Measurements from ENCODE around the gene MTRF1L. TPM values are rescaled to one million over a fixed set of nuclear protein-coding genes. Genes with fewer than 3 reads are reported as not detected.

MTRF1L gene
- total RNA-seq, 2 donors from 2014 or later: 17.9 to 22.6 TPM

DNA sequence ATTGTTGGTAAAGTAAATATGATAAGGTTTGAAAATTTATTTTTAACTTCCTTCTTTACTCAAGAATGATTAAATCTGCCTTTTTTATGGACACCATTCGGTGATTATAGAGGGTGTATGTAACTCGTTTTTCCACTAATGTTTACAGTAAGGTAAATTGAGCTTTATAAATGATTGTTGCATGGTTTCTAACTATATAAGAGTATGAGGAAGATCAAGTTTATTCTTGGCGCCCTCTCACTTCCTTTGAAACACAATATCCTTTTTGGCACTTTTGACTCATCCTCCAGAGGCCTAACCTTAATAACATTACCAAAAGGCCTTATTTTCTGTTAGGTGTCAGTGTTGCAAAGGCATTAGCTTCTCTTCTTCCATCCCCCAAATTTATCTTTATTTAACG, 41.8 kb upstream of the MTRF1L start:
- TF ChIP-seq, protein P1, sequence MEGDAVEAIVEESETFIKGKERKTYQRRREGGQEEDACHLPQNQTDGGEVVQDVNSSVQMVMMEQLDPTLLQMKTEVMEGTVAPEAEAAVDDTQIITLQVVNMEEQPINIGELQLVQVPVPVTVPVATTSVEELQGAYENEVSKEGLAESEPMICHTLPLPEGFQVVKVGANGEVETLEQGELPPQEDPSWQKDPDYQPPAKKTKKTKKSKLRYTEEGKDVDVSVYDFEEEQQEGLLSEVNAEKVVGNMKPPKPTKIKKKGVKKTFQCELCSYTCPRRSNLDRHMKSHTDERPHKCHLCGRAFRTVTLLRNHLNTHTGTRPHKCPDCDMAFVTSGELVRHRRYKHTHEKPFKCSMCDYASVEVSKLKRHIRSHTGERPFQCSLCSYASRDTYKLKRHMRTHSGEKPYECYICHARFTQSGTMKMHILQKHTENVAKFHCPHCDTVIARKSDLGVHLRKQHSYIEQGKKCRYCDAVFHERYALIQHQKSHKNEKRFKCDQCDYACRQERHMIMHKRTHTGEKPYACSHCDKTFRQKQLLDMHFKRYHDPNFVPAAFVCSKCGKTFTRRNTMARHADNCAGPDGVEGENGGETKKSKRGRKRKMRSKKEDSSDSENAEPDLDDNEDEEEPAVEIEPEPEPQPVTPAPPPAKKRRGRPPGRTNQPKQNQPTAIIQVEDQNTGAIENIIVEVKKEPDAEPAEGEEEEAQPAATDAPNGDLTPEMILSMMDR (IDR thresholded peaks at IDR 0.05): no peak
- H3K27ac ChIP-seq: no peak overlapping the region
- H3K36me3 ChIP-seq: no peaks in the 10 kb centered on the region
- H3K4me3 ChIP-seq: no peak overlapping the region
- DNase-seq (ENCODE audit: low spot score) (no peak), ATAC-seq (ENCODE audit: insufficient number of reproducible peaks, low FRiP score, low read depth) (no peak)
- peaks cover 0 to 15% of the 10 kb centered on the region in 2 donors for H3K4me1 ChIP-seq (ENCODE audit: control insufficient read depth in 1 of 2, low read depth in 2 of 2)
- H3K27me3 ChIP-seq (replicated peaks; ENCODE audit: insufficient read depth): no peaks in the 10 kb centered on the region
- H3K9me3 ChIP-seq: no peaks in the 10 kb centered on the region

DNA sequence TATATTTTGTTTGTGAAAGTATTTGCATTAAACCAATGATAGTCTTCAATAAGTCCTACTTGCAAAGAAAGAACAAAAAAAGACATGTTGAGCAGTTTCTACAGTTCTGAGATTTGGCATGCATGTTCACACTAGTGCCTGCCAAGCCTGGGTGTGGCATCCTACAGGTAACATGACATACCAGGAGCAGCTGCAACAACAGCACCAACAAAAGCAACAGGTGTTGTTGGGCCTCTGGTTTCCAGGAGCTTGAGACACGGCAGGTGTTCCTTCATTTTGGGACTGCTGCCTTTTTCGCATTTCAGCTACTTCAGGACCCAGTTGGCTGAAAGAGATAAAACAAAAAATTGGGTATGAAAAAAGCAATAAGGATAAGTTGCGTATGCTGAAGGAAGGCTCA, 41.2 kb upstream of the MTRF1L start:
- H3K27me3 ChIP-seq (replicated peaks; ENCODE audit: insufficient read depth): no peaks in the 10 kb centered on the region
- ATAC-seq (ENCODE audit: insufficient number of reproducible peaks, low FRiP score, low read depth) (no peak), DNase-seq (ENCODE audit: low spot score) (no peak)
- H3K36me3 ChIP-seq: no peaks in the 10 kb centered on the region
- no peak overlapping the region for H3K4me3 ChIP-seq
- peaks cover 0 to 21% of the 10 kb centered on the region in 2 donors for H3K4me1 ChIP-seq (ENCODE audit: control insufficient read depth in 1 of 2, low read depth in 2 of 2)
- H3K27ac ChIP-seq: no peak overlapping the region
- H3K9me3 ChIP-seq: no peaks in the 10 kb centered on the region
- TF ChIP-seq, protein P1 (IDR thresholded peaks at IDR 0.05): no peak

DNA sequence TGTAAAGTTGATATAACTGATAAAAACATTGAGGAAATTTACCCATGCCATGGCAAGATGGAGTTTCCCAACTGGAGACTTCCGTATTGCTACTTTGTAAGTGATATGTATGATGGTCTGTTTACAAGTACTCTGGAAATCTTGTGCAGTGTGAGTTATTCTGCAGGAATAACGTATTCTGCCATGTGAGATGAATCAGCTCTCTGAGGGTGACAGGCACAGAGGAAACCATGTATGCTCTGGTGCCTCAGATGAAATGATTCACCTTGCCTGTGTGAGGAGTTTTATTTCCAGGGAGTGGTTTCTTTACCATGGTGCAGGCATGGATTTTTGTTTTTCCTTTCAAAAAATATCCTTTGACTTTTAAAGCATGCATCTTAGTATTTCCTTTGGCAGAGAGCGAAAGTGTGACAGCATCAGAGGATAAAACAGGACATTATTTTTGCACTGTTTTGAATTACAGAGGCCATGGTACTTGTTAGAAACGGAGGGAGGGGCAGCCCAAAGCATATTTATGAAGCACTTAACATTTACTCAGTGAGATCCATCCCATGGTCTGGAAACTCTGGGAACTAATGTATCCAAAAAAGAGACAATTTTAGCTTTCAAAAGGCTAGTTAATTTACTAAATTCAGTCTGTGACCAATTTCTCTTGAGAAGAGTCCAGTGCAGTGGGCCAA, 36.0 kb upstream of the MTRF1L start:
- ATAC-seq (ENCODE audit: insufficient number of reproducible peaks, low FRiP score, low read depth) (peak; percentile 29), DNase-seq (ENCODE audit: low spot score) (no peak)
- Histone ChIP-seq H3K36me3 (no peaks in the 10 kb centered on the region), H3K27me3 (replicated peaks; ENCODE audit: insufficient read depth) (no peaks in the 10 kb centered on the region), H3K4me1 (ENCODE audit: control insufficient read depth in 1 of 2, low read depth in 2 of 2) (peaks cover 0 to 31% of the 10 kb centered on the region in 2 donors), H3K27ac (peak overlapping the region; percentile 69 to 73), H3K4me3 (peak overlapping the region; percentile 22), H3K9me3 (no peaks in the 10 kb centered on the region)
- TF ChIP-seq, protein P1 (IDR thresholded peaks at IDR 0.05): no peak

DNA sequence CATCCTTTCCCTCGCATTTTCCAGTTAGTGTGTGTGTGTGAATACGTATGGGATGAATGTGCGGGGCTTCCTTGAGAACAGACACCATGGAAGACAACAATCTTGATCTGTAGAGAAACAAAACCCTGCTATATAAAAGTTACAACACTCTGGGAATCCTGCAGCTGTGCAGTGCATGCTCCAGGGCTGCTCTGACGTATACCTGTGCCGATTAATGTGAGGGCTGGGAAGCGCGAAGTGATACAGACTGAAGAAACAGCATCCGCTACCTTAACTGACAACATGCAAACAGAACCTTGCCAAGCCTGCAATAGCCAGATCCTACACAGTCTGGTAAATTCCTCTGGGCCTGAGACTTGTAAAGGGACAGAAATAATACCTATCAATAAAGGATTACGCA, 31.6 kb upstream of the MTRF1L start:
- no peaks in the 10 kb centered on the region for H3K36me3 ChIP-seq
- DNase-seq (ENCODE audit: low spot score): no peak
- ATAC-seq (ENCODE audit: insufficient number of reproducible peaks, low FRiP score, low read depth): no peak

DNA sequence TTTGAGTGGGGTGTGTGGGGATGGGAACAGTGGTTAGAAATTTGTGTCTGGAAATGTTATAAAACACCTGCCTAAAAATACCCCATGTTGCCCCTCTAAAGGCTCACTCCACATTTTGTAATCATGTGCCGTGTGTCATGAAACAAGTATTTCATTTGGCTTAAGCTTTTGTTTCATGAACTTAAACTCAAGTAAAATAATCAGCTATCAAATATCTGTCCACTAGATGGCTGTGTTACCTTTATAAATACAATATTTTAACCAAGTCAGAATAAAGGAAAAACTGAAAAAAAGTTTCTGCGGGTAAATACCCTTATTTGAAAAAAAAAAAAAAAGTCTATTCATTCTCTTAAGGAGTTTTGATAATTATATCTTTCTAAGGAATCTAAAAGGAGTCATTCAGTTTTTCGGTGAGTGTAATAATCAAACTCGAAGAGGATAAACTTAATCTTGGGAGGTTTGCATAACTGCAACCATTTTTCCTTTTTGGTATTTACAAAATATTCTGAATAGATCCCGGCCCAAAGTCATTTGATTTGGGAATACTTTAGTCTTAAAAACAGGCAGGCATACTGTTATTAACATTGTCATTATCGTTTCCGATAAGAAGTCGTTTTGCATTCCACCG, 29.9 kb upstream of the MTRF1L start:
- no peaks in the 10 kb centered on the region for H3K36me3 ChIP-seq
- peak overlapping the region; percentile 52 for H3K4me3 ChIP-seq
- peak overlapping the region in 1 of 2 donors; percentile 33 for H3K27ac ChIP-seq
- peak; percentile 62 for ATAC-seq (ENCODE audit: insufficient number of reproducible peaks, low FRiP score, low read depth)
- TF ChIP-seq, protein P1 (IDR thresholded peaks at IDR 0.05): peak; percentile 57
- H3K4me1 ChIP-seq (ENCODE audit: control insufficient read depth in 1 of 2, low read depth in 2 of 2): peaks cover 0 to 11% of the 10 kb centered on the region in 2 donors
- H3K27me3 ChIP-seq (replicated peaks; ENCODE audit: insufficient read depth): no peaks in the 10 kb centered on the region
- DNase-seq (ENCODE audit: low spot score): no peak
- no peaks in the 10 kb centered on the region for H3K9me3 ChIP-seq

More for the DNA sequence above, 31.6 kb upstream of the MTRF1L start:
- Histone ChIP-seq H3K9me3 (no peaks in the 10 kb centered on the region), H3K4me3 (no peak overlapping the region), H3K27ac (no peak overlapping the region), H3K4me1 (ENCODE audit: control insufficient read depth in 1 of 2, low read depth in 2 of 2) (peaks cover 0 to 28% of the 10 kb centered on the region in 2 donors), H3K27me3 (replicated peaks; ENCODE audit: insufficient read depth) (no peaks in the 10 kb centered on the region)
- TF ChIP-seq, protein P1 (IDR thresholded peaks at IDR 0.05): no peak
